ENCODE results near the gene MUCL3. TPM values are rescaled to one million over a fixed set of nuclear protein-coding genes. Genes with fewer than 3 reads are reported as not detected.

MUCL3 gene
- total RNA-seq, 4 donors from 2014 or later, result not detected

- Histone ChIP-seq H3K9me3 (no peaks in the 10 kb centered on the region), H3K4me1 (peaks cover 0 to 11% (median 5%) of the 10 kb centered on the region in 4 donors), H3K27me3 (peaks cover 0 to 23% (median 0%) of the 10 kb centered on the region in 4 donors), H3K4me3 (no peak overlapping the region), H3K36me3 (no peaks in the 10 kb centered on the region), H3K27ac (replicated peaks in 1 of 4) (no peak overlapping the region)
- no peak for DNase-seq (ENCODE audit: extremely low spot score)
- TF ChIP-seq POLR2A (IDR thresholded peaks at IDR 0.05; ENCODE audit: low read depth) (no peak), POLR2AphosphoS5 (IDR thresholded peaks at IDR 0.05) (no peak), EP300 (IDR thresholded peaks at IDR 0.05) (no peak), CTCF (IDR thresholded peaks at IDR 0.05) (no peak)
- WGBS, result 59% methylated on average over 4 of the region's 4 CpGs
- intact Hi-C loops (cut with DNase I), result no loop called here
Measured at GRCh38 chr6:30979690-30980089, 38.9 kb downstream of the MUCL3 start.

- Histone ChIP-seq H3K27ac (replicated peaks in 1 of 4) (no peak overlapping the region), H3K4me1 (peaks cover 0 to 11% (median 5%) of the 10 kb centered on the region in 4 donors), H3K27me3 (peaks cover 0 to 41% (median 0%) of the 10 kb centered on the region in 4 donors), H3K4me3 (peak overlapping the region in 1 of 4 donors; percentile 7), H3K36me3 (no peaks in the 10 kb centered on the region), H3K9me3 (no peaks in the 10 kb centered on the region)
- 24% methylated on average over 13 of the region's 13 CpGs for WGBS
- intact Hi-C loops (cut with DNase I), result no loop called here
- TF ChIP-seq EP300 (IDR thresholded peaks at IDR 0.05), result no peak
- TF ChIP-seq CTCF (IDR thresholded peaks at IDR 0.05), result no peak
- no peak for TF ChIP-seq POLR2A (IDR thresholded peaks at IDR 0.05; ENCODE audit: low read depth)
- TF ChIP-seq POLR2AphosphoS5 (IDR thresholded peaks at IDR 0.05), result no peak
- DNase-seq (ENCODE audit: extremely low spot score), result no peak
Measured at GRCh38 chr6:30981942-30982772, 41.4 kb downstream of the MUCL3 start.

GRCh38 chr6:30983439-30983838 is 42.7 kb downstream of the MUCL3 start, which contains the start of gene MUC21:
TSS of gene MUC21 (plus strand) at chr6:30983718. CDS start at chr6:30983959, 241 bp downstream.
- H3K9me3 ChIP-seq, result no peaks in the 10 kb centered on the region
- peaks cover 0 to 54% (median 0%) of the 10 kb centered on the region in 4 donors for H3K27me3 ChIP-seq
- H3K36me3 ChIP-seq, result no peaks in the 10 kb centered on the region
- TF ChIP-seq EP300 (IDR thresholded peaks at IDR 0.05), result no peak
- no peak for TF ChIP-seq POLR2A (IDR thresholded peaks at IDR 0.05; ENCODE audit: low read depth)
- no peak for TF ChIP-seq CTCF (IDR thresholded peaks at IDR 0.05)
- no peak for TF ChIP-seq POLR2AphosphoS5 (IDR thresholded peaks at IDR 0.05)
- intact Hi-C loops (cut with DNase I), result no loop called here
- no peak for DNase-seq (ENCODE audit: extremely low spot score)
- H3K27ac ChIP-seq (replicated peaks in 1 of 4), result no peak within 1 kb of the TSS
- WGBS, result 83% methylated on average over 6 of the region's 6 CpGs
- H3K4me1 ChIP-seq, result peaks cover 0 to 11% (median 5%) of the 10 kb centered on the region in 4 donors
- no peak within 1 kb of the TSS for H3K4me3 ChIP-seq

- TF ChIP-seq POLR2A (IDR thresholded peaks at IDR 0.05; ENCODE audit: low read depth) (no peak), CTCF (IDR thresholded peaks at IDR 0.05) (no peak), POLR2AphosphoS5 (IDR thresholded peaks at IDR 0.05) (no peak), EP300 (IDR thresholded peaks at IDR 0.05) (no peak)
- no peak for DNase-seq (ENCODE audit: extremely low spot score)
- intact Hi-C loops (cut with DNase I), result no loop called here
- Histone ChIP-seq H3K9me3 (no peaks in the 10 kb centered on the region), H3K36me3 (no peaks in the 10 kb centered on the region), H3K4me1 (peaks cover 0 to 13% (median 5%) of the 10 kb centered on the region in 4 donors), H3K27me3 (peaks cover 0 to 54% (median 0%) of the 10 kb centered on the region in 4 donors), H3K4me3 (no peak overlapping the region), H3K27ac (replicated peaks in 1 of 4) (no peak overlapping the region)
- 88% methylated on average over 5 of the region's 5 CpGs for WGBS
Measured at GRCh38 chr6:30985490-30985889, 44.7 kb downstream of the MUCL3 start.
